Right forelimb (tissue), 1 donor: ENCODE data around the gene VASH2.
A peak's percentile ranks its signal among the peaks of the same experiment; 100 is the strongest.
"Not testable (repeated sequence)": the region's sequence is repeated elsewhere in the genome, so short reads cannot be mapped to it uniquely, and the experiment has no call there.

ENCODE experiments used
- DNase-seq: peaks from one replicate; pipeline ENCODE4 v3.0.0-alpha.2; 2018

The VASH2 gene

GRCh38 chr1:212959266-212960220 is 9.2 kb downstream of the VASH2 start:
- DNase-seq = no peak

GRCh38 chr1:212960932-212961331 is 10.6 kb downstream of the VASH2 start:
- DNase-seq = no peak

- no peak for DNase-seq
Measured at GRCh38 chr1:212962509-212962908, 12.2 kb downstream of the VASH2 start.

GRCh38 chr1:212964102-212964501 is 13.8 kb downstream of the VASH2 start:
- no peak for DNase-seq

GRCh38 chr1:212964993-212965392 is 14.7 kb downstream of the VASH2 start:
- DNase-seq = not testable (repeated sequence)

GRCh38 chr1:212966616-212967015 is 16.3 kb downstream of the VASH2 start:
- no peak for DNase-seq

GRCh38 chr1:212967801-212968200 is 17.5 kb downstream of the VASH2 start:
- DNase-seq = no peak

- no peak for DNase-seq
Measured at GRCh38 chr1:212968368-212968863, 18.1 kb downstream of the VASH2 start.

GRCh38 chr1:212970085-212970484 is 19.7 kb downstream of the VASH2 start:
- DNase-seq = no peak

GRCh38 chr1:212971312-212971711 is 21.0 kb downstream of the VASH2 start:
- DNase-seq = no peak

GRCh38 chr1:212973426-212973825 is 23.1 kb downstream of the VASH2 start:
- DNase-seq = no peak

GRCh38 chr1:212973899-212974298 is 23.6 kb downstream of the VASH2 start:
- no peak for DNase-seq

GRCh38 chr1:212974711-212975110 is 24.4 kb downstream of the VASH2 start:
- no peak for DNase-seq

- no peak for DNase-seq
Measured at GRCh38 chr1:212975111-212975918, 25.0 kb downstream of the VASH2 start.

- no peak for DNase-seq
Measured at GRCh38 chr1:212976586-212976985, 26.2 kb downstream of the VASH2 start.

GRCh38 chr1:212977781-212978645 is 27.7 kb downstream of the VASH2 start:
- no peak for DNase-seq

GRCh38 chr1:212979340-212980122 is 29.2 kb downstream of the VASH2 start:
- DNase-seq = peak; percentile 57

GRCh38 chr1:212980123-212980785 is 29.9 kb downstream of the VASH2 start:
- no peak for DNase-seq

GRCh38 chr1:212981025-212981495 is 30.7 kb downstream of the VASH2 start:
- peak; percentile 74 for DNase-seq

- DNase-seq = no peak
Measured at GRCh38 chr1:212981571-212982328, 31.4 kb downstream of the VASH2 start.
